HFF-Myc (cell line): ENCODE measurements around the gene TREML2.

ENCODE experiments used
- DNase-seq: peaks from one replicate; pipeline ENCODE4 v3.0.0-alpha.2; 2011; ENCODE audit warnings: low read depth; ENCODE audit errors: extremely low read depth
- H3K4me3 ChIP-seq: replicated peaks from 2 replicates; pipeline ENCODE4 v1.5.1; 2011; ENCODE audit warnings: low read depth, mild to moderate bottlenecking, control low read depth, low read length
- TF ChIP-seq, protein P1 (sequence below): IDR thresholded peaks from 2 replicates; pipeline ENCODE4 v1.5.1; 2012; ENCODE audit warnings: mild to moderate bottlenecking, low read depth, low read length, control low read depth; ENCODE audit errors: missing control alignments

Gene TREML2

DNA sequence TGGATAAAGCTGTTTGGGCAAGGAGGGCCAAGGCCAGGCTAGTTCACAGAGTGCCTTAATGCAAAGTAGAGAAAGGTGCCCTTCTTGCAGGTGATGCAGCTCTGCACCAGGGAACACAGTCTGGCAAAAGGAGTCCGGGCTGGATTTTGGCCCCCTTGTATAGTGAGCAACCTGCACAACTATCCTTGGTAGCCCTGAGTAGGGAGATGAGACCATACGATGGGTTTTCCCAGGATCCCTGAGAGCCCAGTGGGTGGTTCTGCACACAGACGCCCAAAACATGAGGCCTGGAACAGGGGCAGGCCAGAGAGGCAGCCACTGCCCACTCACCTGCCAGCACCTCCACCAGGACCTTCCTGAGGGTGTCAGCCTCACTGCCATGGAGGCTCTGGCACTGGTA lies 40.0 kb downstream of the TREML2 start:
- no peak for DNase-seq
- no peak overlapping the region for H3K4me3 ChIP-seq
- TF ChIP-seq, protein P1, sequence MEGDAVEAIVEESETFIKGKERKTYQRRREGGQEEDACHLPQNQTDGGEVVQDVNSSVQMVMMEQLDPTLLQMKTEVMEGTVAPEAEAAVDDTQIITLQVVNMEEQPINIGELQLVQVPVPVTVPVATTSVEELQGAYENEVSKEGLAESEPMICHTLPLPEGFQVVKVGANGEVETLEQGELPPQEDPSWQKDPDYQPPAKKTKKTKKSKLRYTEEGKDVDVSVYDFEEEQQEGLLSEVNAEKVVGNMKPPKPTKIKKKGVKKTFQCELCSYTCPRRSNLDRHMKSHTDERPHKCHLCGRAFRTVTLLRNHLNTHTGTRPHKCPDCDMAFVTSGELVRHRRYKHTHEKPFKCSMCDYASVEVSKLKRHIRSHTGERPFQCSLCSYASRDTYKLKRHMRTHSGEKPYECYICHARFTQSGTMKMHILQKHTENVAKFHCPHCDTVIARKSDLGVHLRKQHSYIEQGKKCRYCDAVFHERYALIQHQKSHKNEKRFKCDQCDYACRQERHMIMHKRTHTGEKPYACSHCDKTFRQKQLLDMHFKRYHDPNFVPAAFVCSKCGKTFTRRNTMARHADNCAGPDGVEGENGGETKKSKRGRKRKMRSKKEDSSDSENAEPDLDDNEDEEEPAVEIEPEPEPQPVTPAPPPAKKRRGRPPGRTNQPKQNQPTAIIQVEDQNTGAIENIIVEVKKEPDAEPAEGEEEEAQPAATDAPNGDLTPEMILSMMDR, result no peak

DNA sequence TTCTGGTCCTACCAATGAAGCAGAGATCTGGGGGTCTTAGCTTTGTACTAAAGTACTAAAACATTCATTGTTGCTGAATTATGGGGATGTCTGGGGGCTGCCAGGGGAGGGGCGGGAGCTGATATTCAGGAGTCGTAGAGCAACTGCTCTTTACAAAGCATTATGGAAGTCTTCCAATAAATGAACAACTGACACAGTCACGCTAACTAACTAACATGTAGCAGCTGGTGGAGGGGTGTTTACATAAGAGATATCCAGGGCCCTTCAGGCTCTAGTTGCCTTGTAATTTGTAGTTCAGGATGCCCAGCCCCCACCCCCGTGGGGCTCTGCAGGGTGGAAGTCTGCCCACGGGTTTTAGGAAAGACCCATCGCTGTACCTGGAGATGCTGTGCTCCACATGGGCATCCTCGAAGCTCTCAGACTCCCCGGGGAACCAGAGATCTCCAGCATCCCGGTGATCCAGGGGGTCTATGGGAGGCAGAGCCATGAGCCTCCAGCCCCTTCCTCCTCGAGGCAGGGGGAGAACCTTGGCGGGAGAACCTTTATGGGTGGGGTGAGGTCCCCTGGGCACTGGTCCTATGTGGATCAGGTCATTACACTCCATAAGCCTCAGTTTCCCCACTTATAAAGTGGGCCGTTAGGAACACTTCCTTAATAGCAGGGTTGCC lies 41.4 kb downstream of the TREML2 start:
- TF ChIP-seq, protein P1, result no peak
- no peak overlapping the region for H3K4me3 ChIP-seq
- no peak for DNase-seq

DNA sequence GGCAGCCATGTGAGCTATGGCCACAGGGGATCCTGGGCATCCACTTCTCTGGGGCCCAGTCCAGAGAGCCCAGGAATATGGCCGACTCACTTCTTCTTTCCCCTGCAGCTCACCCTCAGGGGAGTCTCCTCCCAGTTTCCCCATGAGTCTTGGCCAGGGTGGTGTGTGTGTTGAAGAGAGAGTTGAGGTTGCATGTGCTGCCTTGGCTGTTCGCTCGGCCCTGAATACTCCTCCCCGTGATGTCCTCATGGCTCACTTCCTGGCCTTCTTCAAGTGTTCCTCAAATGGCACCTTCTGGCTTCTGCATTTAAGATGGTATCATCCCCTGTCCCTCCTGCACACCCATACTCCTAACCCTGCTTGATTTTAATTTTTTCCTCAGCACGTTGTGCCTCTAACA lies 43.6 kb downstream of the TREML2 start:
- DNase-seq, result no peak
- H3K4me3 ChIP-seq, result no peak overlapping the region
- TF ChIP-seq, protein P1, result no peak

- no peak overlapping the region for H3K4me3 ChIP-seq
- DNase-seq, result no peak
- TF ChIP-seq, protein P1, result no peak
These were observed 44.2 kb downstream of the TREML2 start for GRCh38 chr6:41156771-41157170.

DNA sequence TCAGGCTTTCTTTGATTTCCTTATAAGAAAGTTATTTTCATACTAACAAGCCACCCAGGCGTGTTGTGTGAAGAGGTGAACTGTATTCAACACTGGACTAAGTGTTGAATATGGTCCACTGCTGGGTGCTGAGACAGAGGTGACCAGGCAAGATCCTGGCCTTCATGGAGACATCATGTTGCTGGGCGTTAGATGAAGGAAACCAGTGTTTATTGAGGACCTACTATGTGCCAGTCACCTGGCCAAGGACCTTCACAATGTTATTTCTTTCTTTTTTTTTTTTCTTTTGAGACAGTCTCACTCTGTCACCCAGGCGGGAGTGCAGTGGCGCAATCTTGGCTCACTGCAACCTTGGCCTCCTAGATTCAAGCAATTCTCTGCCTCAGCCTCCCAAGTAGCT lies 44.9 kb downstream of the TREML2 start:
- H3K4me3 ChIP-seq, result no peak overlapping the region
- TF ChIP-seq, protein P1, result no peak

GRCh38 chr6:41155132-41155805 lies 45.7 kb downstream of the TREML2 start:
- TF ChIP-seq, protein P1, result no peak
- DNase-seq, result no peak
- H3K4me3 ChIP-seq, result no peak overlapping the region

More for the DNA sequence above, 44.9 kb downstream of the TREML2 start:
- DNase-seq, result no peak
